Stimulated activated CD4-positive, alpha-beta T cell treated with anti-CD3 and anti-CD28 coated beads, Interleukin-15, amount 100 ng/mL, for 1 hour (primary cell): ENCODE measurements around the gene CGGBP1.
"Not testable (repeated sequence)": the region's sequence is repeated elsewhere in the genome, so short reads cannot be mapped to it uniquely, and the experiment has no call there.

Experiments
- DNase-seq, 2 donors: peaks; one replicate each; pipeline ENCODE4 v3.0.0-alpha.2; 2020; ENCODE audit warnings: low read depth in 1 of 2, low spot score in 1 of 2

CGGBP1 gene

GRCh38 chr3:88034491-88035275, 24.1 kb downstream of the CGGBP1 start:
- no peak for DNase-seq

DNA sequence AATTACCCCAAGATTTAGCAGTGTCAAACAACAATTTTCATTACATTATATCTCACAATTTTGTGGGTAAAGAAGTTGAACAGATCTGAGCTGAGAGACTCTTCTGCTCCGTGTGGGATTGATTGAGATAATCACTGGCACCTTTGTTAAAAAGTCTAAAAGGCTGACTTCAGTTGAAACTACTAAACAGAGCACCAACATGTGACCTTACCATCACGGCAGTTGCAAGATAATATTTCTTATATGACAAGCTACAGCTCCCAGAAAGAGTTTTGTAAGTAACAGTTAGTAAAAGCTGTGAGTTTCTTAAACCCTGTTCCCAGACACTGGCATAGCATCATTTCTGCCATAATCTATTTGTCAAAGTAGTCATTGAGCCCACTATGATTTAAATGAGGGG, 25.0 kb downstream of the CGGBP1 start:
- DNase-seq: no peak

GRCh38 chr3:88033079-88033478, 25.7 kb downstream of the CGGBP1 start:
- DNase-seq: no peak

- no peak for DNase-seq
Measured at GRCh38 chr3:88032245-88032644, 26.6 kb downstream of the CGGBP1 start.

DNA sequence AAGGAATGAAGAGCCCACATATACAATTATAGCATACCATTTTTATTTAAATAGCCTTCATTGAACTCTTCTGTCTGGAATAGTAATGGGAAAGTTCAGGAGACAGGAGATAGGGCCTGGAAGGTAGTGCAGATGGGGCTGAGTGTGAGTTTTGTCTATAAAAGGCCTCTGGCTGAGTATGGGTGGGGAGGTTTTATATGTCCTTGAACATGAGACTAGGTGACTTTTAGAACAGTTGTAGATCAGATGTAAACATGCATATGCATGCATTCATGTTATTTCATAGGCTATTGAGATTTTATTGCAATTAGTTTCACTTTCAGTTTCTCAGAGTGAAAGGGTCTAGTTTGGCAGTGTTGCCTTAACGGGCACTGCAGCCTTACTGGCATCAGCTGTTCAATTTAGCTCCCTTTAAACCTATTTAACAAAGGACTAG, 27.1 kb downstream of the CGGBP1 start:
- no peak for DNase-seq

DNA sequence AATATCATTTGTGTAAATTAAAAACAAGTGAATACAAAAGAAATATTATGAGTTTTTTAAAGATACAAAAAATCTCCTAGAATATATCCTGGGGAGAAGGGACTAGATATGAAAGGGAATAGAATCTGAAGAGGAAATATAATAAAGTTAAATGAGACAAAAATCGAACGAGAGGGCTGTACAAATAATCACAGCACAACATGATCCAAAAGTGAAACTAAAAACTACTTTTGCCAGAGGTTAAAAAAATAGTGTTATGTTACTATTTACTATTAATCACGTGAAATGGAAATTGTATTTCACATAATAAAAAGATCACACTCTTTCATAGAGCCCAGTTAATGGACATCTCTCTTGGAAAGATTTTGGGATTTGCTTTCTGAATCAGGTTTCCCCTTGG, 28.6 kb downstream of the CGGBP1 start:
- no peak for DNase-seq

- DNase-seq: no peak
Measured at GRCh38 chr3:88028876-88029275, 29.9 kb downstream of the CGGBP1 start.

GRCh38 chr3:88025001-88025552, 33.7 kb downstream of the CGGBP1 start:
- no peak for DNase-seq

GRCh38 chr3:88019024-88019423, 39.8 kb downstream of the CGGBP1 start:
- DNase-seq: no peak

- not testable (repeated sequence) for DNase-seq
Measured at GRCh38 chr3:88015656-88016055, 43.1 kb downstream of the CGGBP1 start.

DNA sequence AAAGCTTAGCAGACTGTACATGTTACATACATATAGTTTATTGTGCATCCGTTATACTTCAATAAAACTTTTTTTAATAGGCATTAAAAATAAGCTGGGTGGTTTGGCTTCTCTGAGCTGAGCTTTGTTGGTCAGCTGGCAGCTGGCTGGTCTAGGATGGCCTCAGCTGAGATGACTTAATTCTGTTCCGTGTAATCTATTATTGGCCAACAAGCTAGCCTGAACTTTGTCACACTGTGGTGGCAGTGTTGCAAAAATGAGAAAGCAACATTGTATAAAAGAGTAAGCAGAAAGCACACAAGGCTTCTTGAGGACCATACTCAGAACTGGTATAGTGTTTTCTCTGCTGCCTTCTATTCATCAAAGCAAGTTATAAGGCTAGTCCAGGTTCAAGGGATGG, 45.2 kb downstream of the CGGBP1 start:
- no peak for DNase-seq

DNA sequence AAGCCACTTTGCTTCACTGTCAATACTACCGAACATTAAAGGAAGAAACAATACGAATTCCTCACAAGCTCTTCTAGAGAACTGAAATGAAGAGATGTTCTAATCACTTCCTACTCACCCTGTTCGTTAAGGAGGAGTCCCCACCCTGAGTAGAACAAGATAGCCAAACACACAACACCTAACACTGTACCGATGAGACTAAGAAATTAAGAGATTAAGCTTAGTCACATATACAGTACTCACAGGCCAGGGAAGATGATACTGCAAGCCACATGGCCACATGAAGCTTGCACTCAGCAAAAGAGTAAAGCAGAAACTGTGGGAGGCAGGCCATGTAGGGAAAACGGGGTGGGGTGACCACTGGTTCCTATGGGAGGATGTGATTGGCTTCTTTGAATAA, 48.0 kb downstream of the CGGBP1 start:
- DNase-seq: no peak

- DNase-seq: no peak
Measured at GRCh38 chr3:88009066-88009465, 49.7 kb downstream of the CGGBP1 start.

DNA sequence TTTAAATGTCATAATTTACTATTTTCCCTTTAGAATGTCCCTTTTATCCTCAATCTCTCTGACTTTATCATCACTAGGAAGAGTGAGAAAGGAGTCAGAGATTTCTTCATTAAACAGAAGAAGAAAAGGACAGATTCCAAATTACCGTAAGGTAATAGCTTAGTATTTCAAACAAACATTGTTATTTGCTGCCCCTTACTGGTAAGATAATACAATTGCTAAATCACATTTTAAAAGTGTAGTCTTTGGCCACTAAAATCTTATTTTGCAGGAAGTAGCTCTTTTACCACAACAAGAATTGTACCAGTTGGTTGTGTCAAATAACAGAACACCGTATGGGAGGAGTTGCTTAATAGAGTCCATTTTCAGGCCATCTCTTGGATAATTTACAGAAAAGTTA, 53.7 kb downstream of the CGGBP1 start:
- DNase-seq: no peak

- no peak for DNase-seq
Measured at GRCh38 chr3:88003115-88003755, 55.6 kb downstream of the CGGBP1 start.

- DNase-seq: no peak
Measured at GRCh38 chr3:88002448-88002847, 56.4 kb downstream of the CGGBP1 start.
